Stimulated activated CD8-positive, alpha-beta memory T cell treated with anti-CD3 and anti-CD28 coated beads, Interleukin-4, amount 100 ng/mL, for 4 hours (primary cell): ENCODE results near the gene DACT2.
"Not testable (repeated sequence)": the region's sequence is repeated elsewhere in the genome, so short reads cannot be mapped to it uniquely, and the experiment has no call there.

Experiments used
- DNase-seq, 2 donors: peaks; one replicate each; pipeline ENCODE4 v3.0.0-alpha.2; 2020; ENCODE audit warnings: low read depth in 2 of 2, low spot score in 1 of 2

The DACT2 gene

DNA sequence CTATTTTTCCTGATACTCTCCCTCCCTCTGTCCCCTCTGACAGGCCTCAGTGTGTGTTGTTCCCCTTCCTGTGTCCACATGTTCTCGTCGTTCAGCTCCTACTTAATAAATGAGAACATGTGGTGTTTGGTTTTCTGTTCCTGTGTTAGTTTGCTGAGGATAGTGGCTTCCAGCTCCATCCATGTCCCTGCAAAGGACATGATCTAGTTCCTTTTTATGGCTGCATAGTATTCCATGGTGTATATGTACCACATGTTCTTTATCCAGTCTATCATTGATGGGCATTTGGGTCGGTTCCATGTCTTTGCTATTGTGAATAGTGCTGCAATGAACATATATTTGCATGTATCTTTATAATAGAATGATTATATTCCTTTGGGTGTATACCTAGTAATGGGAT, 51.8 kb downstream of the DACT2 start:
- DNase-seq: not testable (repeated sequence)

DNA sequence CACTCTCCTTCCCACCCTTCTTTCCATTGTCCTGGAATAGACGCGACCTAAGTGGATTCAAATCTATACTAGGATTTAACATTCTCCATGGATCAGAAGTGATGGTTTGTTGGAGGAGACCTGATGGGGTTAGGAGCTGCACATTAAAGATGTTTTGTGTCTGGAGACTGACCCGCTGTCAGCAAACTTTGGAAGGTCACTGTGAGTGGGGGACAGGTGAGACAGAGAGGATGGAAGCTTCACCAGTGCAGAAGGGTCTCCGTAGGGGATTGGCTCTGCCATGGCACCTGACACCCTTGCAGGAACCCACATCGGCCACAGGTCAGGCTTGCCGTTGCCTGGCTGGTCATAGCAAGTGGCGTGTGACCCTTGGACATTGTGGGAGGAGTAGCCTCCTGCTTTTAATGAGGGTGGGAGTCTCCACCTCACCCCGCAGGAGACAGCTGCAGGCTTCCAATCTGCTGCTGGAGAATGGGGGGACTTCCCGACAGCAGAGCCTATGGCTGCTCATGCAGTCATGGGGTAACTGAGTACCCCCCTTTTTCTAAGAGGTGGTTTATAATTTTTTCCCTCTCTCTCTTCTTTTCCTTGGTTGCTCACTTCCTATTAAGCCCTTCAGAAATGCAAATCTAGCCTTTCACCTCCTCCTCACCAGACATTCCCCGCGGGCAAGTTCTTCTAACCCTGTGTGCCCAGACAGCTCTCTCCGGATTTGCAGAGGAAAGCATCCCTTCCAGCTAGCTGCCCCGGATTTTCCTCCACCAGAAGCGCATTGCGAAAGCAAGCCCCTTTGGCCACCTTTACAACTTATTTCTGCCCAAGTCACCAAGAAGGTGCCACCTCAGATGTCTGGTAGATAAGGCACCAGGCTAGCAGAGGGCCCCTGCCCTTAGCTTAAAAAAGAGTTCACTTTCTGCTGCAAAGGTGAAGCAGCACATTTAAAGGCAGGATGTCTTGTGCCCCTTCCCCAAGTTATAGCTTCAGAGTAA, 53.5 kb downstream of the DACT2 start:
- DNase-seq: no peak

DNA sequence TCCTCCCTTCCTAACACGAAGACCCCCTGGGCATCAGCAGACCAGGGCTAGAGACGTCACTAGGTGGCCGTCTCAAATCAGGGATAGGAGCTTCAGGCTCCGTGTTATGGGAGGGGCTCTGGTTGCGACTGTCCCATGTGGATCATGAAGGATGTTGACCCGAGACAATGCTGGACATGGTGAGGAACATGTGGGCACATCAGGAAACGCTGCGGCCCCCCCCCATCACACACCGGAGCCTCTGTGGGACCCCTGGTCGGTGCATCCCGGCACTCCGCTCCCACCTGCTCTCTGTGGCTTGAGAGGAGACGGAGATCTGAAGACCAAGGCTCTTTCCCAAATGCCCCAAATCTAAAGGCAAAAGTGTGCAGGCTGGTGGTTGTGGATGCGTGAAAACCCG, 54.2 kb downstream of the DACT2 start:
- no peak for DNase-seq

DNA sequence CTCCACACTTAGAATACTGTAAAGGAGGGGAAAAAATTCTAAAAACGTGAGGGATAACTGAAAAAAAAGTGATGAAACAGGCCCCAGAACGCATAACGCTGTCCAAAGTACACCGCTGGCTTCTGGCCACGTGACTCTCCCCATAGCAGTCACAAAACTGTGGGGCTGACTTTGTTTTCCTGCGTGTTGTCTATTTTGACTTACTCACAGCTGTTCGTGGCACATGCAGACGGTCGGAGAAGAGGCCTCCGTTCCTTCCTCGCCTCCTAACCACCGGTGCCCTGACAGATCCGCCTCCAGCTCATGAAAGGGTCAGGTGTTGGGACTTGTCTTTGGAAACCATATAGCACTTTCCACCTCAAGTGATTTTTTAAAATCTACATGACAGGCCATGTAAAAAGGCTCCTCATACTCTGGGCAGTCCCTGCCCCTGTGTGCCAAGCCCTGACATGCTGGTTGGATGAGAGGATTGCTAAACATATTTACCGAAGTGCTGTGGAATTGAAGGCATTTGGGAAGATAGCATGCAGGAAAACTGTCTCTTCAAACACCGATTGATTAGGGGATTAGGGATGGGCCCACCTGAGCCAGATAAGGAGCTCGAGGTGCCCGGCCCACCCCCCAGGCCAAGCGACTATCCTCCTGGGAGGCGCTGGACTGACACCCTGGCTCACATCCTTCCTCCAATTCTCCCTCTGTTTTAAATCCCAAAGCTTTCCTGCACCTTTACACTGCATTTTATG, 54.8 kb downstream of the DACT2 start:
- DNase-seq: no peak

DNA sequence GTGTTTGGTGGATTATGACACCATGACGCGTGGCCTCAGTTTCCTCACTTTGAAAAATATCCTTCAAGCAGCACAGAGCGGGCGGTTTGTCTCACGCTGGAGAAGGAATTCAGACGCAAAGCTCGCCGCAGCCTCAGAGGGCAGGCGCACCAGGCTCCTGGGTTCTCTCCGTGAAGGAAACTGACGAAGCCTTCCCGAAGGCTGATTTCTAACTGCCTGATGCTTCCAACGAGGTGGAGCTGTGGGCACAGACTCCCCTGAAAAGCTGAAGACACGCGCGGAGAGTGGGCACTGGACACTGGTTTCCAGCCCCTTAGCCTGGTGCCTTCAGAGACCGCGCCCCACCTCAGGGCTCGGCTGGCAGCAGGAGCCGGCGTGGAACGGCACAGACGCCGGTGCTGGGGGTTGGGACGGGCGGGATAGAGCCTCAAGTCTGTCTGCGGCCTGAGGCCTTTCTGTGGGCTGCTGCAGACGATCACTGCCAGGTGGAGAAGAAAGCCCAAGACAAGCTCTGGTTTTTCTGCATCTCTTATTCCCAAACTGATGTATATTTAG, 56.1 kb downstream of the DACT2 start:
- DNase-seq: no peak

DNA sequence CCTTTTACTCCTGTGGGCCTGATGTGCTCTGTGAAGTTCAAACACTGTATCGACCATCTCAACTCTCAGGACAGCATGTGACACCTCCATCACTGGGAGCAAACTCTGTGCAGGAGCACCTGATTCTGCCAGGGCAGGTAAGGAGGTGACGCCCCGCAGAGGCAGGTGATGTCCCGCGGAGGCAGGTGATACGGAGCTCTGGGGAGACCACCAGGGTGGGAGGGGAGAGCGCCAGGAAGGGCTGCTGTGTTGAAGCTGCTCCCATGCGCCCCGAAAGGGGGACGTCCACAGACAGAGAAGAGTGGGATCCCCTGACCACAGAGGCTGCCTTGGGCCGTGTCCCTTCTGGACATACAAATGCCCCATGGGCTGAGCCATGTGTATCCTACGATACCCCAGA, 58.3 kb downstream of the DACT2 start:
- no peak for DNase-seq

DNA sequence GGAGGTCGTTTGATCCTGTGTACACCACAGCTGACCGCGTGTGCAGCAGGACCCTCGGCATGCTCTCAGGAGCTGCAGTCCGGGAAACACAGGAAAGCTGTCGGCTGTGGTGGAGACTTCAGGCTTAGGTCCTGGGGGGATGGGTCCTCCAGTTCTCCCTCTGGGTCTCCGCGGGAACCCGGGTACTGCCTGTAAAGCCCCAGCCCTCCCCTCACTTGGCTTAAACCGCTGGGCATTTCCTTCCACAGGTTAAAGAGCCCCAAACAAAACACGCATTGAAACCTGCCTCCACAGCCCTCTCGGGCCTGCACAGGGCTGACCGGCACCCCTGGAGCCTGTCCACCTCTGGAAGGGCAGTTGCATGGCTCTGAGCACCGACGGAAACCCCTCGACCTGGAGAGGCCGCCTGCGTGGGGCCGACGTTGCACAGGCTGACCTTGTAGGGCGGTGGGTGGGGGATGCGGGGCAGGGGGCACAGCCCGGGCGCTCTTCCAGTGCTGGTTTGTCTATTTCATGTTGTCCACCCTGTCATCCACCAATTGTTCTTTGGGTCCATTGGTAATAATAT, 59.1 kb downstream of the DACT2 start:
- DNase-seq: no peak

DNA sequence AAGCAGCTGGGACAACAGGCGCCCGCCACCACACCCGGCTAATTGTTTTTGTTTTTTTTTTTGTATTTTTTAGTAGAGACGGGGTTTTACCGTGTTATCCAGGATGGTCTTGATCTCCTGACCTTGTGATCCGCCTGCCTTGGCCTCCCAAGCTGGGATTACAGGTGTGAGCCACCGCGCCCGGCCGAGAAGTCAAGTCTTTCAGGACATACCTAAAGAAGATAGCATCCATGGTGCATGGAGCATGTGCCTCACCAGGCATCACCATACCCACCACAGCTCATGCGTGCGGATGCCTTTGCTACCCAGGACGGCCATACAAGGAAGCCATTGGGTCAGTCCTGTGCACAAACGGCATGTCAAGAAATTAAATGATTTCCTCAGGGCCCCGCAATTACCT, 60.8 kb downstream of the DACT2 start:
- DNase-seq: no peak

DNA sequence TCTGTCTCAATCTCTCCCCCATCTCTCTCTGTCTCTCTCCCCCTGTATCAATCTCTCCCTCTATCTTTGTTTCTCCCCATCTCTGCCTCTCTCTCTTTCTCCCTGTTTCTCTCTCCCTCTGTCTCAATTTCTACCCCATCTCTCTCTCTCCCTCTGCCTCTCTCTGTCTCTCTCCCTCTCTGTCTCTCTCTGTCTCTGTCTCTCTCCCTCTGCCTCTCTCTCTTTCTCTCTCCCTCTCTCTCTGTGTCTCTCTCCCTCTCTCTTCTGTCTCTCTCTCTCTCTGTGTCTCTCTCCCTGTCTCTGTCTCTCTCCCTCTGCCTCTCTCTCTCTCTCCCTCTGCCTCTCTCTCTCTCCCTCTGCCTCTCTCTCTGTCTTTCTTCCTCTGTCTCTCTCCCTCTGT, 62.6 kb downstream of the DACT2 start:
- no peak for DNase-seq
